COLO829 (cell line): ENCODE measurements around the gene NEU4.
"Not testable (repeated sequence)": the region's sequence is repeated elsewhere in the genome, so short reads cannot be mapped to it uniquely, and the experiment has no call there.

Source experiments
- DNase-seq: peaks from one replicate; pipeline ENCODE4 v3.0.0; 2012; ENCODE audit warnings: low spot score

NEU4 gene

GRCh38 chr2:241808721-241809382, at the start of gene NEU4:
NEU4 (plus strand) TSS chr2:241809193; CDS start chr2:241814485, 5,292 bp downstream.
- DNase-seq = no peak

- DNase-seq = not testable (repeated sequence)
These were observed 49.1 kb upstream of the NEU4 start for GRCh38 chr2:241759893-241760292.

- no peak for DNase-seq
These were observed 48.7 kb upstream of the NEU4 start for GRCh38 chr2:241760301-241760771.

- no peak for DNase-seq
These were observed 46.6 kb upstream of the NEU4 start for GRCh38 chr2:241762321-241762932.

- DNase-seq = no peak
These were observed 46.0 kb upstream of the NEU4 start for GRCh38 chr2:241762933-241763369.

GRCh38 chr2:241763551-241764274, 45.3 kb upstream of the NEU4 start:
- DNase-seq = no peak

- no peak for DNase-seq
These were observed 44.4 kb upstream of the NEU4 start for GRCh38 chr2:241764275-241765241.

- DNase-seq = no peak
These were observed 41.3 kb upstream of the NEU4 start for GRCh38 chr2:241767464-241768250.

GRCh38 chr2:241768251-241768711, 40.7 kb upstream of the NEU4 start:
- no peak for DNase-seq

GRCh38 chr2:241768850-241769249, 40.1 kb upstream of the NEU4 start:
- DNase-seq = no peak

GRCh38 chr2:241769819-241770184, 39.2 kb upstream of the NEU4 start:
- DNase-seq = no peak

- DNase-seq = no peak
These were observed 38.6 kb upstream of the NEU4 start for GRCh38 chr2:241770185-241770935.

- DNase-seq = no peak
These were observed 38.1 kb upstream of the NEU4 start for GRCh38 chr2:241770936-241771285.

GRCh38 chr2:241771286-241772062, 37.5 kb upstream of the NEU4 start:
- no peak for DNase-seq

- DNase-seq = no peak
These were observed 36.9 kb upstream of the NEU4 start for GRCh38 chr2:241772063-241772499.

- DNase-seq = no peak
These were observed 35.2 kb upstream of the NEU4 start for GRCh38 chr2:241773511-241774418.

GRCh38 chr2:241774419-241775222, 34.4 kb upstream of the NEU4 start:
- no peak for DNase-seq
